Lung (tissue), 12 donors: Measurements from ENCODE around the gene TCP11L2. TPM values are rescaled to one million over a fixed set of nuclear protein-coding genes. Genes with fewer than 3 reads are reported as not detected.

ENCODE experiments used
- ATAC-seq: fragments of 200-7000 bp; cut with Tn5 transposase; one replicate; pipeline ENCODE4 v1.9.1; 2020; ENCODE audit warnings: moderate number of reproducible peaks; ENCODE audit not compliant: insufficient read depth, low FRiP score
- DNase-seq, 3 donors: peaks; one replicate each; pipeline ENCODE4 v3.0.0-alpha.2; 2013 to 2017
- H3K27ac ChIP-seq, 2 donors: one replicate each; pipeline ENCODE4 v1.5.1; 2013; ENCODE audit warnings: mild to moderate bottlenecking in 2 of 2, moderate library complexity in 2 of 2, control low read depth in 1 of 2, inconsistent platforms in 1 of 2, low read depth in 1 of 2, low read length in 1 of 2
- H3K27me3 ChIP-seq, 3 donors: one replicate each; pipeline ENCODE4 v1.5.1; 2013; ENCODE audit warnings: low read length in 2 of 3; ENCODE audit not compliant: control insufficient read depth in 3 of 3, insufficient read depth in 3 of 3
- H3K36me3 ChIP-seq, 4 donors: one replicate each; pipeline ENCODE4 v1.5.1; 2013; ENCODE audit warnings: low read length in 4 of 4, mild to moderate bottlenecking in 1 of 4, moderate library complexity in 1 of 4; ENCODE audit not compliant: control insufficient read depth in 4 of 4, insufficient read depth in 4 of 4
- H3K4me1 ChIP-seq, 5 donors: one replicate each; pipeline ENCODE4 v1.5.1; 2013; ENCODE audit warnings: low read length in 5 of 5, mild to moderate bottlenecking in 2 of 5, moderate library complexity in 1 of 5; ENCODE audit not compliant: control insufficient read depth in 5 of 5, insufficient read depth in 5 of 5
- H3K4me3 ChIP-seq: one replicate; pipeline ENCODE4 v1.5.1; 2013; ENCODE audit warnings: mild to moderate bottlenecking, control low read depth, moderate library complexity
- H3K9ac ChIP-seq, 2 donors: one replicate each; pipeline ENCODE4 v1.5.1; 2013; ENCODE audit warnings: low read length in 2 of 2, control low read depth in 1 of 2; ENCODE audit not compliant: insufficient read depth in 1 of 2
- H3K9me3 ChIP-seq, 4 donors: one replicate each; pipeline ENCODE4 v1.5.1; 2013; ENCODE audit warnings: low read length in 3 of 4, mild to moderate bottlenecking in 1 of 4, moderate library complexity in 1 of 4; ENCODE audit not compliant: control insufficient read depth in 4 of 4, insufficient read depth in 3 of 4
- CTCF ChIP-seq: IDR thresholded peaks from 2 replicates; pipeline ENCODE4 v1.5.1; 2012; ENCODE audit warnings: mild to moderate bottlenecking; ENCODE audit errors: control extremely low read depth, extremely low read depth
- WGBS, 2 donors: extraction: QIAGEN DNeasy Blood & Tissue Kit; methylation state at CpG; one replicate each; pipeline ENCODE4 v1.1.7; 2013; 5-methylcytosine and 5-hydroxymethylcytosine counted together
- polyA plus RNA-seq, 2 donors: library from polyadenylated mRNA; stranded (reverse); fragments of 200-250 nt; gene quantifications; one replicate each; pipeline ENCODE4 v1.2.1, GENCODE V29; 2013
- total RNA-seq, 2 donors: library from RNA; depleted of rRNA in 1 of 2; stranded (reverse); fragments of >200 nt in 1 of 2; gene quantifications; one replicate each; pipeline ENCODE4 v1.2.1, GENCODE V29; 2014 to 2021
- donor health status: control.
- donor health status: control.
- donor health status: Bipolar disorder and iron deficiency.
- donor health status: healthy.
- donor health status: DM: yes; HTN: yes; CAD: no.

Gene TCP11L2
- total and polyA plus RNA-seq, 4 donors = 4.9 to 78.5 (median 24.8) TPM

GRCh38 chr12:106255952-106256351, 46.6 kb upstream of the TCP11L2 start:
- no peak for DNase-seq
- no peak overlapping the region for H3K9ac ChIP-seq
- no peaks in the 10 kb centered on the region for H3K36me3 ChIP-seq
- no peak for TF ChIP-seq CTCF
- no peak for ATAC-seq
- H3K4me3 ChIP-seq = no peak overlapping the region
- 67 to 83% methylated on average over 5 of the region's 5 CpGs for WGBS, 2 donors
- H3K9me3 ChIP-seq = peaks cover 0 to 3% (median 0%) of the 10 kb centered on the region in 4 donors
- no peaks in the 10 kb centered on the region for H3K27me3 ChIP-seq
- H3K4me1 ChIP-seq = peaks cover 0 to 1% (median 0%) of the 10 kb centered on the region in 5 donors
- H3K27ac ChIP-seq = no peak overlapping the region

GRCh38 chr12:106256524-106256923, 46.0 kb upstream of the TCP11L2 start:
- TF ChIP-seq CTCF = no peak
- Histone ChIP-seq H3K27ac (no peak overlapping the region), H3K27me3 (no peaks in the 10 kb centered on the region), H3K4me3 (no peak overlapping the region), H3K36me3 (no peaks in the 10 kb centered on the region), H3K9me3 (peaks cover 0 to 3% (median 0%) of the 10 kb centered on the region in 4 donors), H3K4me1 (peaks cover 0 to 1% (median 0%) of the 10 kb centered on the region in 5 donors), H3K9ac (no peak overlapping the region)
- DNase-seq (no peak), ATAC-seq (no peak)

- Histone ChIP-seq H3K27ac (no peak overlapping the region), H3K4me1 (peaks cover 0 to 1% (median 0%) of the 10 kb centered on the region in 5 donors), H3K9me3 (peaks cover 0 to 3% (median 0%) of the 10 kb centered on the region in 4 donors), H3K27me3 (no peaks in the 10 kb centered on the region), H3K4me3 (no peak overlapping the region), H3K36me3 (no peaks in the 10 kb centered on the region), H3K9ac (no peak overlapping the region)
- no peak for ATAC-seq
- DNase-seq = no peak
- WGBS, 2 donors = 85 to 88% methylated on average over 4 of the region's 4 CpGs
- TF ChIP-seq CTCF = no peak
Measured at GRCh38 chr12:106258226-106258625, 44.3 kb upstream of the TCP11L2 start.

GRCh38 chr12:106258935-106259334, 43.6 kb upstream of the TCP11L2 start:
- peaks cover 0 to 3% (median 0%) of the 10 kb centered on the region in 4 donors for H3K9me3 ChIP-seq
- H3K9ac ChIP-seq = no peak overlapping the region
- DNase-seq (no peak), ATAC-seq (no peak)
- H3K36me3 ChIP-seq = no peaks in the 10 kb centered on the region
- no peak overlapping the region for H3K27ac ChIP-seq
- no peak overlapping the region for H3K4me3 ChIP-seq
- no peaks in the 10 kb centered on the region for H3K27me3 ChIP-seq
- TF ChIP-seq CTCF = no peak
- 93 to 100% methylated on average over 1 of the region's 1 CpG for WGBS, 2 donors
- H3K4me1 ChIP-seq = peaks cover 0 to 1% (median 0%) of the 10 kb centered on the region in 5 donors
